ENCODE data around the gene NFIB. TPM values are rescaled to one million over a fixed set of nuclear protein-coding genes. Genes with fewer than 3 reads are reported as not detected.

Gene NFIB
- total and polyA plus RNA-seq, 4 experiments from 2014 or later = not detected

GRCh38 chr9:14219850-14220249 lies 94.1 kb downstream of the NFIB start:
- H3K27me3 ChIP-seq (ENCODE audit: insufficient read depth, low read length) = no peaks in the 10 kb centered on the region
- Mint-ChIP-seq H3K27ac (no peak overlapping the region), H3K36me3 (no peaks in the 10 kb centered on the region), H3K4me3 (no peak overlapping the region), H3K9me3 (peaks cover 0 to 3% (median 0%) of the 10 kb centered on the region in 8 donors), H3K27me3 (peaks cover 0 to 6% of the 10 kb centered on the region in 2 donors), H3K4me1 (no peaks in the 10 kb centered on the region)
- POLR2A ChIA-PET (ENCODE audit: partially characterized antibody) = no interaction called here
- H3K4me1 ChIP-seq (ENCODE audit: insufficient read depth, low read length) = no peaks in the 10 kb centered on the region
- DNase-seq = no peak
- no peaks in the 10 kb centered on the region for H3K36me3 ChIP-seq (ENCODE audit: insufficient read depth, low read length)
- H3K4me3 ChIP-seq (ENCODE audit: low read length in 2 of 2) = no peak overlapping the region
- H3K9me3 ChIP-seq (ENCODE audit: control insufficient read depth in 1 of 2, low read length in 2 of 2) = no peaks in the 10 kb centered on the region
- intact Hi-C loops (cut with micrococcal nuclease) = no loop called here
- H3K27ac ChIP-seq (ENCODE audit: low read depth, low read length) = no peak overlapping the region
- CTCF ChIA-PET (ENCODE audit: partially characterized antibody) = no interaction called here

GRCh38 chr9:14218253-14218652 lies 95.7 kb downstream of the NFIB start:
- no peak overlapping the region for H3K27ac Mint-ChIP-seq
- CTCF ChIA-PET (ENCODE audit: partially characterized antibody) = interaction anchor here (1.6 kb wide), 1 partner anchor 12 kb away, joined by 3 read pairs; no protein-coding TSS in a partner anchor

GRCh38 chr9:14216612-14217194 lies 97.2 kb downstream of the NFIB start:
- Mint-ChIP-seq H3K4me1 (no peaks in the 10 kb centered on the region), H3K27ac (no peak overlapping the region), H3K9me3 (peaks cover 0 to 2% (median 0%) of the 10 kb centered on the region in 8 donors), H3K27me3 (peaks cover 0 to 4% of the 10 kb centered on the region in 2 donors), H3K36me3 (no peaks in the 10 kb centered on the region), H3K4me3 (no peak overlapping the region)
- H3K9me3 ChIP-seq (ENCODE audit: control insufficient read depth in 1 of 2, low read length in 2 of 2) = no peaks in the 10 kb centered on the region
- no peaks in the 10 kb centered on the region for H3K4me1 ChIP-seq (ENCODE audit: insufficient read depth, low read length)
- H3K36me3 ChIP-seq (ENCODE audit: insufficient read depth, low read length) = no peaks in the 10 kb centered on the region
- intact Hi-C loops (cut with micrococcal nuclease) = no loop called here
- H3K27ac ChIP-seq (ENCODE audit: low read depth, low read length) = no peak overlapping the region
- CTCF ChIA-PET (ENCODE audit: partially characterized antibody) = interaction anchor here (1.6 kb wide), 1 partner anchor 14 kb away, joined by 3 read pairs; no protein-coding TSS in a partner anchor
- no peak overlapping the region for H3K4me3 ChIP-seq (ENCODE audit: low read length in 2 of 2)
- H3K27me3 ChIP-seq (ENCODE audit: insufficient read depth, low read length) = no peaks in the 10 kb centered on the region
- POLR2A ChIA-PET (ENCODE audit: partially characterized antibody) = no interaction called here
- DNase-seq = no peak

More at GRCh38 chr9:14218253-14218652, 95.7 kb downstream of the NFIB start:
- Histone ChIP-seq H3K36me3 (ENCODE audit: insufficient read depth, low read length) (no peaks in the 10 kb centered on the region), H3K4me1 (ENCODE audit: insufficient read depth, low read length) (no peaks in the 10 kb centered on the region), H3K4me3 (ENCODE audit: low read length in 2 of 2) (no peak overlapping the region), H3K27ac (ENCODE audit: low read depth, low read length) (no peak overlapping the region), H3K9me3 (ENCODE audit: control insufficient read depth in 1 of 2, low read length in 2 of 2) (no peaks in the 10 kb centered on the region), H3K27me3 (ENCODE audit: insufficient read depth, low read length) (no peaks in the 10 kb centered on the region)
- Mint-ChIP-seq H3K4me1 (no peaks in the 10 kb centered on the region), H3K4me3 (no peak overlapping the region), H3K36me3 (no peaks in the 10 kb centered on the region), H3K9me3 (peaks cover 0 to 3% (median 0%) of the 10 kb centered on the region in 8 donors), H3K27me3 (peaks cover 0 to 8% of the 10 kb centered on the region in 2 donors)
- intact Hi-C loops (cut with micrococcal nuclease) = no loop called here
- POLR2A ChIA-PET (ENCODE audit: partially characterized antibody) = no interaction called here
- no peak for DNase-seq

- H3K4me3 Mint-ChIP-seq = no peak overlapping the region
- no peak for DNase-seq
These were observed 98.3 kb downstream of the NFIB start for GRCh38 chr9:14215614-14216013.

GRCh38 chr9:14214693-14215092 lies 99.2 kb downstream of the NFIB start:
- no peak for DNase-seq
- Histone ChIP-seq H3K4me1 (ENCODE audit: insufficient read depth, low read length) (no peaks in the 10 kb centered on the region), H3K27me3 (ENCODE audit: insufficient read depth, low read length) (no peaks in the 10 kb centered on the region), H3K9me3 (ENCODE audit: control insufficient read depth in 1 of 2, low read length in 2 of 2) (no peaks in the 10 kb centered on the region), H3K4me3 (ENCODE audit: low read length in 2 of 2) (no peak overlapping the region), H3K36me3 (ENCODE audit: insufficient read depth, low read length) (no peaks in the 10 kb centered on the region), H3K27ac (ENCODE audit: low read depth, low read length) (no peak overlapping the region)
- CTCF ChIA-PET (ENCODE audit: partially characterized antibody) = no interaction called here
- Mint-ChIP-seq H3K4me1 (no peaks in the 10 kb centered on the region), H3K36me3 (no peaks in the 10 kb centered on the region), H3K4me3 (no peak overlapping the region), H3K27ac (no peak overlapping the region), H3K9me3 (peaks cover 0 to 2% (median 0%) of the 10 kb centered on the region in 8 donors), H3K27me3 (peaks cover 0 to 2% of the 10 kb centered on the region in 2 donors)
- POLR2A ChIA-PET (ENCODE audit: partially characterized antibody) = no interaction called here
- intact Hi-C loops (cut with micrococcal nuclease) = no loop called here

More at GRCh38 chr9:14215614-14216013, 98.3 kb downstream of the NFIB start:
- ChIA-PET POLR2A (ENCODE audit: partially characterized antibody) (no interaction called here), CTCF (ENCODE audit: partially characterized antibody) (no interaction called here)
- Histone ChIP-seq H3K27ac (ENCODE audit: low read depth, low read length) (no peak overlapping the region), H3K36me3 (ENCODE audit: insufficient read depth, low read length) (no peaks in the 10 kb centered on the region), H3K4me1 (ENCODE audit: insufficient read depth, low read length) (no peaks in the 10 kb centered on the region), H3K27me3 (ENCODE audit: insufficient read depth, low read length) (no peaks in the 10 kb centered on the region), H3K4me3 (ENCODE audit: low read length in 2 of 2) (no peak overlapping the region), H3K9me3 (ENCODE audit: control insufficient read depth in 1 of 2, low read length in 2 of 2) (no peaks in the 10 kb centered on the region)
- H3K27ac Mint-ChIP-seq = no peak overlapping the region
- peaks cover 0 to 2% (median 0%) of the 10 kb centered on the region in 8 donors for H3K9me3 Mint-ChIP-seq
- H3K27me3 Mint-ChIP-seq = peaks cover 0 to 4% of the 10 kb centered on the region in 2 donors
- no peaks in the 10 kb centered on the region for H3K36me3 Mint-ChIP-seq
- H3K4me1 Mint-ChIP-seq = no peaks in the 10 kb centered on the region
- intact Hi-C loops (cut with micrococcal nuclease) = no loop called here

- intact Hi-C loops (cut with micrococcal nuclease) = no loop called here
- H3K27me3 ChIP-seq (ENCODE audit: insufficient read depth, low read length) = no peaks in the 10 kb centered on the region
- DNase-seq = no peak
- Mint-ChIP-seq H3K27ac (no peak overlapping the region), H3K27me3 (peaks cover 2 to 5% of the 10 kb centered on the region in 2 donors), H3K36me3 (no peaks in the 10 kb centered on the region), H3K4me1 (no peaks in the 10 kb centered on the region), H3K9me3 (peaks cover 0 to 2% (median 0%) of the 10 kb centered on the region in 8 donors), H3K4me3 (no peak overlapping the region)
- no peaks in the 10 kb centered on the region for H3K36me3 ChIP-seq (ENCODE audit: insufficient read depth, low read length)
- POLR2A ChIA-PET (ENCODE audit: partially characterized antibody) = no interaction called here
- CTCF ChIA-PET (ENCODE audit: partially characterized antibody) = no interaction called here
- no peaks in the 10 kb centered on the region for H3K4me1 ChIP-seq (ENCODE audit: insufficient read depth, low read length)
- no peaks in the 10 kb centered on the region for H3K9me3 ChIP-seq (ENCODE audit: control insufficient read depth in 1 of 2, low read length in 2 of 2)
- no peak overlapping the region for H3K27ac ChIP-seq (ENCODE audit: low read depth, low read length)
- no peak overlapping the region for H3K4me3 ChIP-seq (ENCODE audit: low read length in 2 of 2)
These were observed 99.8 kb downstream of the NFIB start for GRCh38 chr9:14214065-14214684.

GRCh38 chr9:14213504-14213903 lies 100.4 kb downstream of the NFIB start:
- H3K27ac Mint-ChIP-seq = no peak overlapping the region
- no peaks in the 10 kb centered on the region for H3K27me3 ChIP-seq (ENCODE audit: insufficient read depth, low read length)
- H3K4me1 ChIP-seq (ENCODE audit: insufficient read depth, low read length) = no peaks in the 10 kb centered on the region
- DNase-seq = no peak
- no peaks in the 10 kb centered on the region for H3K4me1 Mint-ChIP-seq
- H3K9me3 Mint-ChIP-seq = peaks cover 0 to 2% (median 0%) of the 10 kb centered on the region in 8 donors
- intact Hi-C loops (cut with micrococcal nuclease) = no loop called here
- H3K9me3 ChIP-seq (ENCODE audit: control insufficient read depth in 1 of 2, low read length in 2 of 2) = no peaks in the 10 kb centered on the region
- POLR2A ChIA-PET (ENCODE audit: partially characterized antibody) = no interaction called here
- peaks cover 2 to 5% of the 10 kb centered on the region in 2 donors for H3K27me3 Mint-ChIP-seq
- H3K27ac ChIP-seq (ENCODE audit: low read depth, low read length) = no peak overlapping the region
- H3K4me3 Mint-ChIP-seq = no peak overlapping the region
- H3K4me3 ChIP-seq (ENCODE audit: low read length in 2 of 2) = no peak overlapping the region
- no peaks in the 10 kb centered on the region for H3K36me3 Mint-ChIP-seq
- no peaks in the 10 kb centered on the region for H3K36me3 ChIP-seq (ENCODE audit: insufficient read depth, low read length)
- CTCF ChIA-PET (ENCODE audit: partially characterized antibody) = no interaction called here

Measured in CD4-positive, alpha-beta memory T cell (primary cell).